HS-5 (cell line): ENCODE results near the gene GPRIN3.
"Not testable (repeated sequence)": the region's sequence is repeated elsewhere in the genome, so short reads cannot be mapped to it uniquely, and the experiment has no call there.

Experiments used
- DNase-seq: peaks from one replicate; pipeline ENCODE4 v3.0.0-alpha.2; 2012; ENCODE audit warnings: low read depth

Gene GPRIN3

DNA sequence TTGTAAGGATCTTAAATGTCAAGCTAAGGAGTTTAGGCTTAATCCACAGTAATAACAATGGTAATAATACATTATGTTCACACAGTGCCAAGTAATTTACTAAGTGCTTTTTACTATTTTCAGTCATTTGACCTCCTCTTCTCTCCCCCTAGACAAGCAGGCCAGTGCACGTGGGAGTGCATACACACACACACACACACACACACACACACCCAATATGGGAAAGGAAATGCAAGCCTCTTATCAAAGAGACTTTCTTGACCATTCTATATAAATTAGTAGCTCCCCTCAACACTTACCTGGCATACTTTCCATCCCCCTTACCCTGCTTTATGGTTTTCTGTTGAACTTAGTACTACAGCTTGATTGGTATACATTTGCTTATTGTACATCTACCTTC lies 3.8 kb upstream of the GPRIN3 start:
- no peak for DNase-seq

DNA sequence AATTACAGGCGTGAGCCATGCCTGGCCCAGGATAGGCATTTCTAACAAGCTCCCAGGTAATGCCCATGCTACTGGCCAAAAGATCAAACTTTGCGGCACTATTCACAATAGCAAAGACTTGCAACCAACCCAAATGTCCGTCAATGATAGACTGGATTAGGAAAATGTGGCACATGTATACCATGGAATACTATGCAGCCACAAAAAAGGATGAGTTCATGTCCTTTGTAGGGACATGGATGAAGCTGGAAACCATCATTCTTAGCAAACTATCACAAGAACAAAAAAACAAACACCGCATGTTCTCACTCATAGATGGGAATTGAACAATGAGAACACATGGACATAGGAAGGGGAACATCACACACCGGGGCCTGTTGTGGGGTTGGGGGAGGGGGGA lies 1.6 kb upstream of the GPRIN3 start:
- not testable (repeated sequence) for DNase-seq

DNA sequence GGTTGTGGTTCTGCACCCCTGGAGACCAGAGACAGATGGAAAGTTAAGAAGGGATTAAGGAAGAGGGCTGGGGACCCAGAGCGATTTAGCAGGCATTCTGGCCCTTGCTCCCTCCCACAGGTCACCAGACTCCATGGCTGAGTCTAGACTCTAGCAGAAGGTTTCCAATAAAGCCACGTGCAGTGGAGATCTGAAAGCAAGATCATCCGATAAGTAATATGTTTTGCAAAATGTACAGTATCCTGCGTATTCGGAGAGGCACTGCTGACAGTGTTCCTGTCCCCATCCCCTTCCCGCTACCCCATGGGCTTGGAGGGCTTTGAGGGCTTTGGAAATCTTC lies 531 bp upstream of the GPRIN3 start:
- no peak for DNase-seq

DNA sequence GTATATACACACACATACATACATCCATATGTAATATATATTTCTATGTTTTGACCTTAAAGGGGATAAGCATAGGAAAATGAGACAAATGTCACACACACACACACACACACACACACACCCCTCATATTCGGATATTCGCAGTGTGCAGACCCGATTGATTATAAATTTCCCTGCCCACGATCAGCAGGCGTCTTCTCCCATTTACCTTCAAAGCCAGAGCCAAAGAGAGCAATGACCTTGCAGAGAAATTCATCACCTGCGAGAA lies 488 bp downstream of the GPRIN3 start:
- no peak for DNase-seq

DNA sequence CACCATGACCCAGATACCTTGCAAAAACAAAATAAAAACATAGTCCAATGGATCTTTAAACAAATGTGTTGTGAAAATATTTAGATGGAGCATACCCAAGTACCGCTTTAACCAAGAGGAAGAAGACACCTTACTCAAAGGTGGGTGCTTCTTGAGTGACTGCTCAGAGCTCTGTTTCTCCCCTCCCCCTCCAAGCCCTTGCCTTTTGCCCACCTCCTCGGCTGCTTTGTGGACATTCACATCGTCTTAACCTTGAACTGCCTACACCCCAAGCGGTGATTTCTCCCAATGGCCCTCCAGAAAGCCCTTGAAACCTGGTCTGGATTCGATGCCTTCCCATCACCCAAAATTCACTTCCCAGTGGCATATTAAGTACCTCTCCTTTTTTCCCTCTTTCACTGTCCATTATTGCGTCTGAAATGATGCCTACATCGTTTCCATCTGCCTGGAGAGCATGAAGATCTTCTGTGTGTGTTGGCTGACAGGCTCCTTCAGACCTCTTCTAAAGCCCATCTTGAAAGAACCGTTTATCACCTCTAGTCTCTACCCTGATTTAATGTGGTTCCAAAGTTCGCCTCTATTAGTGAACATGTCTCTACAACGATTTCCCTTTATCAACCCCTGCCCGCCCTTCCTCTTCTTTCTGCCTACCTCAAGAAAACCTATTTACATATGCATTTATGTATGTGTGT lies 968 bp downstream of the GPRIN3 start:
- DNase-seq = no peak

DNA sequence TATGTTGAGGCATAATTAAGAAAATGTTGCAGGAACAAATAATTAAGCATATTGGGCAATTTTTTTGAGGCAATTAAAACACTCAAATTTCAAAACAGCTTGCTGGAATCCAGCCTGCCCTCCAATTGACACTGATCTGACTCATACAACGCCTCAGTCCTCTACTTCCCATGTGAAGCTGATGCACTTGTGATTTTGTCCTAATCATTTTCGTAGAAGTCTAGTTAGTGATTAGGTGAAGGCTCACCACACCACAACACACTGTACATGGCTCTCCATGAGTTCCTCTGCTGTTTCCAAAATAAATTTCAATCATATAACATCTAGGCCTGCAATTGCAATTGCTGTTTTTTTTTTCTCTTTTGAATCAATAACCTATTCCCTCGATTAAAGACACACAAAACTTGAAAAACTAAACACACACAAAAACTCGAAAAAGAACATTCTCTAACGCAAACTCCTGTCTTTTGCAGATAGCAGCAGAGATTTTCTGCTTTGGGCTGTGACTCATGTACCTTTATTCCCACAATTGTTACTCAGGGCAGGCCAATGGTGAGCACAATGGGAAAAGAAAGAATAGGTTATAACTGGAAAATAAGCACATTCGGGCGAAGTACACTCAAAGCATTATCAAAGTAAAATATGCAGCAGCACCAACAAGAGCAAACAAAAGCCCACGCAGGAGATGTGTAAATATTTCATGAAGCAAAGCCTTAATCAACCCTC lies 1.7 kb downstream of the GPRIN3 start:
- DNase-seq = no peak

DNA sequence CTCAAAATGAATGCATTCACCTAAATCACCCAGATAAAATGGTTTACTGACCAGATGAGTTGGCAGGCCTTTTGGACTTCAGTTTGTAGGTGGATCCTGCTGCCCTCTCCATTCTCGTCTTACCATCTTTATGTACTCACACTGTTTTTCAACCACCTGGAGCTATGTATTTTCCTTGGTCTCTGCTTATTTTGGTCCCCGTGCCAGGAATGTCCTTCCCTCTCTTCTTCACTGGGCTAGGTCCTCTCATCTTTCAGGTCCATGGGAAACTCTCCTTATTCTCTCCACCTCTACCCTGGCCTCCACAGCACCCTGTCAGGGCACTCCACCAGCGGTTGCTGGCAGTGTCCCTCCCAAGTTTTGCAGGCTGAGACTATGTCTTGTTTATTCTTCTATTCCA lies 2.6 kb downstream of the GPRIN3 start:
- DNase-seq = no peak

DNA sequence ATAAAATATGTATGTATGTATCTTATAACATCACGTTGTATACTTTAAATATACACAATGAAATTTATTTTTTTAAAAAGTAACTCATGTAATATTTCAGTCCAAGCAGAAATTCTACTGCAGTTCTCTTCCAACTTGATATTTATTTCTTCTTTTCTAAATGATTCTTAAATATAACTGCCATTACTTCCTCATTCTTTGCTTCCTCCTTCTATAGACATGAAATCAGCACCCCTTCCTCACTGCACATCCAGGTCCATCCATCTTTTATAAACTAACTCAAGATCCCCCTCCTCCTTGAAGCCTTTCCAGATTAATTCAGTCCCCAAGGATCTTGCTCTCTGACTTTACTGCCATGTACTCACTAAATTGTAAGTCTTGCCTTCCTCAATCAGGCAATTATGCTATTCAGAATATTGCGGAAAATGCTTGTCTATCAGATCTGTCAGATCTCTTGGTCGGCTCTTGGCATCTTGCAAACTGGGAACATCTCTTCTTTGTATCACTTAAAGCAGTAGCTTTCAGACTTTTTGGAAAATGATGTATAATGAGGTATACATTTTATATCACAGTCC lies 3.7 kb downstream of the GPRIN3 start:
- DNase-seq = no peak

DNA sequence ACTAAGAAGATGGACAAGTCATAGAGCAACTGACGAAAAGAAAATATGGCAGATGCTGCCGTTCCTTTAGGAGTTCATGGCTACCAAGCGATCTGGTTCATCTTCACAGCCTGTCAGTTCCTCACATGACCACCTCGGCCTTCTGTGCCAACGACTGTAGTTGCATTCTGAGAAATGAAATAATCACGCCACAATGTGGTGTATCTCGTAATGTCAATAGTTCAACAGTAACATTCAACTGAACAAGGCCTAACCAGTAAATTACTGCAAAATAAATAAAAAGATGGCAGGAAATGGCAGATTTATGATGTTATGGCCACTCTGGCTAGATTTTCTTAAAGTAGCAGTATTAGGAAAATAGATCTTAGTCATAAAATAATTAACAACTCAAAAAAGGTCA lies 4.4 kb downstream of the GPRIN3 start:
- DNase-seq = no peak

DNA sequence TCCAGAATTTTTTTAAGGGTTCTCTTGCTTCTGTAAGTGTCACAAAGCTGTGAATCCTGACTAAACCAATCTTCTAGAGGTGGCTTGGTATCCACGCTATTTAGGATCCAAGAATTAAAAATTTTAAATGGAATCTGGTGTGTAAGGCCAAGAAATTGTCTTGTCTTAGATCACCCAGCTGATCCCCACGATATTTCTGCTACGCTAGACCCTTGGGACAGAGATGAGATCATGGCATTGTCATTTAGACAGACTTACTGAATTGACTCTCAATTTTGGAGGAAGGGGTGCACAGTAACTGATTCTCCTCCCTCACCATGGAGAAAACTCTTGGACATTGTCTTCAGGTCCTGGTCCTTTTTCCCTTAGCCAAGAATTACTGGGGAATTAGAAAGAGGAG lies 5.7 kb downstream of the GPRIN3 start:
- DNase-seq = no peak

DNA sequence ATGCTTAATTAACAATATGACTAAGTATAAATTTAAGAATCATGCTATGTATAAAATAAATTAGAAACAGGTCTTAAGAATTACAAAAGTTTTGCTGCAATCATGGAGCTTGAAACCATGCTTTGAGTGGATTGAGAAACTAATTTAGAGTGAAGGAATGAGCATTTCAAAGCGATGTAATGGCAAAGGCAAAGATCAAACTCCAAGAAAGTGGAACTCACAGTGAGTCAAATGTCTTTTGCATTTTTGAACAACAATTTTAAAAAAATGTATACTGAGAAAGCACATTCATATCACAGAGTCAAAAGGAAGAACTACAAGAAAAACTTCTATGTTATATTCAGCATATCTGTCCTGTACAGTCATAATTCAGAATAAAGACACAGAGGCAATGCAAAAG lies 6.6 kb downstream of the GPRIN3 start:
- DNase-seq = no peak

DNA sequence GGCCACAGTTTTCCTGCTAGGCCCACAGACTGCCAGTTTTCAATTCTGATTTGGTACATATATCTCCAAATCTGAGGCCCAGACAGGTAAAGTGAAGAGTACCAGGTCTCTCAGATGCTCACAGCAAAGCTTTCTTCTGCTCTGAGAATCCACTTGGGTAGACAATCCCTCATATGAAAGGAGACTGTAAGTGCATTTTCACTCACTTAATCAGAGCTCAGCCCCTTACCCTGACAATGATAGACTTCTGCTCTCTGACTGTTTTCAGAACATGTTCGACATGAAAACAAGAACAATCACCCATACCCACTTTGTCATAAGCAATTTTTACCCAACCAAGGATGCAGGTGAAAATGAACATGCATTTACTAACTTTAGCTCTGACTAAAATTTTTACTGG lies 7.1 kb downstream of the GPRIN3 start:
- no peak for DNase-seq

DNA sequence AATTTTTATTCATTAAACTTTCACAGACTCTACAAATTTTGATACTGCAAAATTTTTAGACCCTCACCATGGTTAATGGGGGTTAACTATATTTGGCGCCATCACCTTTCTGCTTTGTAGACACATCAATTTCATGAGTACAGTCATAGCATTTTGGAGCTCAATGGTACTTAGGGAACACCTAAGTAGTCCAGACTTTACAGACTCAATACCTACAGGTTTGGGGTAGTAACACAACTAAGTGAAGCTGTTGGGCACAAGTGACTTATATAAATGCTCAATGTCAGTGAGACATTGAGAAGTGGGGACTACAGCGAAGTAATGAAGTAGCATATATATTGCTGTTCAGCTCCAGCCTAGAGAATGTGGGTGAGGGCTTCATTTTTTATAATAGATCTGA lies 7.5 kb downstream of the GPRIN3 start:
- DNase-seq = no peak

DNA sequence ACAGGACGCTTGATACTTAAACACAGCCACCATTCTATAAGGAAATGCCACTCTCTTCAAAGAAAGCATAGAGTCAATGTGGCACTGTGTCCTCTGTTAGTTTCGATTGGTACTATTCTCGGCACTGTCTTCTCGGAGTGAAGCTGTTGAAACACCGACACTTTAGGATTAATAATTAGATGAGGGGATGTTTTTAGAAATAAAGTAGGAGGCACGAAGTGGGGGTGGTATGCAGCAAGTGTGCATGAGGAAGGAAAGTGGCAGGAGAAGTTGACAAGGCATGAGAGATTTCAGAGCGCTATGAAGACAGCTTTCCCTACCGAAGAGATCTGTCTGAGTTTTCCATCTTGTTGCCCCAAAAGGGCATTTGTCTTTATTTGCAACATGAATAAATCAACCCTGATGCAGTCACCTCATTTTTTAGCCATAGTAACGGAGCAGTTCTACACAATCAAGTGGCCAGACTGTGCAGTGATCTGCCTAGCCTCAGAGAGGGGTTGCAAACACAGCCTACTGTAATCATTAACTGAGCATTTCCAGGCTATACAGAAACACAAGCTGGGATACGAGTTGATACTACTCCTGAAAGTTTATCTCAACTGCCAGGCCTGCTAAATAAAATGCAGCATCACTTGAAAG lies 8.3 kb downstream of the GPRIN3 start:
- no peak for DNase-seq

DNA sequence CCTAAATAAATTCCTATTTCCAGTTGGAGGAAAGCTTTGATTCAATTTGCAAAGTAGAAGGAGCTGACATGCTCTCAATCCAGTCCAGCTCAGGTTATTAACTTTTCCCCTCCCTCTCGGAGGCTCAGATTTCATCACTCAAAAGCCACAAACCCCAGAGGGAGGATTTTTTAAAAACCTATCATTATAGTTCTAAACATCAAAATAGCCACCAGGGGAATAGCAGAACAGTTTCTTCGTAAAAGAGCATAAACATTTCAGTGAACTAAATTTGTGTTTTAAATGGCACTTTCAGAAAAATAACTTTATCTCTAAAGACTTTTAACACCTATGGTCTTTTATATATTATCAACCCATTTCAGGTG lies 8.8 kb downstream of the GPRIN3 start:
- no peak for DNase-seq

DNA sequence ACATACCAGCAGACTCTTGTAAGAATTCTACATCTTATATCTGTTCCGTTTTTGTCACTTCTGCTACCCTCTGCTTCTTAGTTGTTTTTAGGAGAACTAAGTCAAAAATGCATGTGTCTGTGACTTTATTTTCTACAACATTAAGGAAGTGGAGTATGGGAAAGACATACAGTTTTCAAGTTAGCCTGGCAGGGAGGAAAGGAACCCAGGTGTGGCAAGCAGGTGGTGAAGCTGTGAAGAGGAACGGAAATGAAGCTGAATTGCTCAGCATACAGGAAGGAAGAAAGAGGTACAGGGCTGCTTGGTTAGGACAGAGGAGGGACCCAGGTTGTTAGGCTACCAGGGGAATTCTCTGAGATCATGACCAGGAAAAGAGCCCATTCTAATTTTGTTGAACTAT lies 9.4 kb downstream of the GPRIN3 start:
- no peak for DNase-seq

DNA sequence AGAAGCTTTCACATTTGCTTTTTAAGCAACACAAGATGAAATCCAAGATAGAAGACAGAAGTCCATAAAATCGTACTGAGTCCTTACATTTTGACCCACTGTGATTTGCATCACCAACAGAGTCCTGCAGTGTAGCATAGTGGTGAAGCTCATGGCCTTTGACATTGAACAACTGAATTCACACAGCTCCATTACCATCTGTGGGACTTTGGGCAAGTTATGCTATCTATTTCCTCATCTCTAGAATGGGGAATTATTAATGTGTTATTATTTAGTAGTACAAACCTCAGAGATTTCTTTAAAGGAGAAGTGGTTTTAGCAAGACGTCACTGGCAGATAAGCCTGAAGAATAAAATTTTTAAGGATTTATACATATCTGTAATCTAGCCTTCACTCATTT lies 10.7 kb downstream of the GPRIN3 start:
- DNase-seq = no peak

DNA sequence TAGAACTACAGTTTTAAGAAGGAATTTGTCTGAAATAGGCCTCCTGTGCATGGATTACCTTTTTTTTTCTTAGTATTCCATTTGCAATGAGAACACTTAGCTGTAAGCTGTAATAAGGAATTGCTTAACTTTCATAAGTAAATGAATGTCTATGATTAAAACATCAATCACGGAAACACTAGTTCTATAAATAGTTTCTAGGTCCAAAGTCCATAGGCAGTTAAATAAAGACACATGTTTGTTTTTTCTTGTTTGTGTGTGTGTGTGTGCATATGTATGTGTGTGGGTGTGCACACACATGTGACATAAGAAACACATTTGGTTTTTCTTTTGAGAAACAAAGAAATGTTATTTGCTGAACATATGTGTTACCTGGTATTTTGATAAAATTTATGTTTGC lies 11.2 kb downstream of the GPRIN3 start:
- DNase-seq = no peak

DNA sequence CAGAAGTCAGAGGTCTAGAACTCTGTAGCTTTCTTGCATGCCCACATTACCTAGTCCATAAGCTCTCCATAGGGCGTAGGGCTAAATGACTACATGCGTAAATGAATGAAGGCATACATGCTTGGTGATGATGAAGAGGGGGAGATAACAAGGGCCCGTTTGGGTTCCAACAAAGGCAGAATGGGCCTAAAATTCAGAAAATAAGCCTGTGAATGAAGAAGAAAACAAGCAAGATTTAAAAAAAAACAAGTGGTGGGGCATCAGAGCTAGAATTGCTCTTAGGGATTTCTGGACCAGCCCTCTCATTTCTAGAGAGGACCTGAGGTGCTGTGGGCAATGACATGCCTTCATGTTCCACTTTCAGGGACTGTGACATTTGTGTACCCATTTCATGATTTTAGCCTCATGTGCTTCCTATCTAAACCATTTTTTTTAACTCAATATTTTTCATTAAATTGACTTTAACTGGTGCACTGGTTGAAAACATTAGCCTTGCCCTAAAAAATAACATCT lies 12.1 kb downstream of the GPRIN3 start:
- no peak for DNase-seq

DNA sequence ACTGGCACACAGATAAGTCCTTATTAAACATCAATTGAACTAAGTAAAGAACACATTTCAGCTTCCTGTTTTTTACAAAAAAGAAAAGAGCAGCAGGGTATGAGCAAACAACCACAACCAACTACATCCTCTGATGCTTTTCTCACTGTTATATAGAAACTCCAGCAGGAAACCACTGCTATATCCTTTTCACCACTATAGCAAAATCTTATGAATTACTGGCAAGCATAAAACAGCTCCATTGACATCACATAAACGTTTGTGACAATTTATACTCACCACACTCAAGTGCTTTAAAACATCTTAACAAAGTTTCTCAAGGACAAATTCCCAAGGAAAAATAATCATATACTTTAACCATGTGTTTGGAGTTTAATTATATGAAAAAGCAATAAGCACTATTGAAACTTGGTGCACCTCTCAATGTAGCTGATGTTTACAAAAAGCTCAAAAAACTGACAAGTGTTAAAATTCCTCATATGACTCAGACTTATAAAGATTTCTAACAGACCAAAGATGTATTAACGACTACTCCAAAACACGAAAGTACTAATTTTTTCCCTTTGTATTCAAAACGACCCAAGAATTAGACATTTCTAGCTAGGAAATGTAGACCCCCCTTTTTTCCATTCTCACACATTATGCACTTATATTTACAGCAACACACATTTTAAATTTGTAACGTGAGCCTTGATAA lies 12.9 kb downstream of the GPRIN3 start:
- no peak for DNase-seq

DNA sequence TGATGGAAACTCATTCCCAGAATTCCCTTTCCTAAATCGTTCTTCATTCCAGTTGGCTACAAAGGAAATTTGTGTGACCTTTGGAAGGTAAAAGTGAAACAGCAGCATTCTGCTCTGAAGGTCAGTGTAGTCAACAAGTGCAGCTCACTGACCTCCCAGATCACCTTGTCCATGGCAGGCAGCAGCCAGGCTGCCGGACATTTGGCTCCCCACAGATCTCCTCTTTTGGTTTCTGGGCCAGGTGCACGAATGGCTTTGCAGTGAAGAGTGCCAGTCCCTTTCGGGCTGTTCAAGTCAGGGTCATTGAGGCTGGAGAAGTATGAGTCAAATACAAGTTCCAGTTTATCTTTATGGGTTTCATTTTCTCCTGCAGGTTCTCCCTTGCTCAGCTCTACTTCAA lies 14.3 kb downstream of the GPRIN3 start:
- no peak for DNase-seq

DNA sequence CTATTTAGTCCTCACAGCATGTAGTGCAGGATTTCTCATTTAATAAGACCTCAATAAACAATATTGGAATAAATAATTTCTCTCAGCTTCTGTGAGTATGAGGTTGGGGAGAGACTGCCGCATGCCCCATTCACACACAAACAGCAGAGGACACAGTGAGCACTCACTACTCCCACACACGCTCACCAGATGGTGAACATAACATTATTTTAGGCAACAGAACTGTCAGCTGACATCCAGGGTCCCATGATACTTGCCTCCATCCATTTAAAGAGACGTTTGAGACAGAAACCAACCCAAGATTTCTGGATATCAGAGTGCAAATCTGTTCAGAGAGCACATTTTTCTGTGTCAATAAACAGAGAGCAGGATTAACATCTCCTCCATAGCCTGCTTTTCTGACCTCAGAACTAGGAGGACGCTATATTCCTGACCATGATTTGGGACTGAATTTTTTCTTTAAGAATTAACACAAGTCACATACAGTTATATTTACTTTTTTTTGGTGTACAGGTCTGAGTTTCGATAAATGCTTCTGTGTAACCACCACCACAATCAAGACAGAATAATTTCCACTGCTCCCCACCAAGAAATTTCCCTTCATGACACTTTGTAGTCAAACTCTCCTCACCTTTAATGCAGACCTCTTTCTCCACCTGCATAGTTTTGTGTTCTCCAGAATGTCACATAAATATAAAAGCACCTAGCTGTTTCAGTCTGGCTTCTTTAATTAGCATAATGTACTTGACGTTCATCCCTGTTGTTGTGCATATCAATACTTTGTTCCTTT lies 16.7 kb downstream of the GPRIN3 start:
- no peak for DNase-seq
